HepG2 (cell line): ENCODE data around the gene ORC2. TPM values are rescaled to one million over a fixed set of nuclear protein-coding genes. Genes with fewer than 3 reads are reported as not detected.

Source experiments
- AGO1 ChIP-seq: fragments of 200-400 bp; formaldehyde crosslinking; IDR thresholded peaks from 2 replicates; pipeline ENCODE4 v1.6.1; 2017; ENCODE audit warnings: mild to moderate bottlenecking, low read depth, low read length, moderate library complexity; ENCODE audit not compliant: poor library complexity, severe bottlenecking
- BRD4 ChIP-seq: sonication (generic); formaldehyde crosslinking; IDR thresholded peaks from 2 replicates; pipeline ENCODE4 v1.4.0; 2020; ENCODE audit warnings: missing genetic modification reagents
- CHCHD3 ChIP-seq: sonication (generic); formaldehyde crosslinking; IDR thresholded peaks from 2 replicates; pipeline ENCODE4 v1.8.0; 2022; ENCODE audit warnings: mild to moderate bottlenecking, missing genetic modification reagents, moderate library complexity
- FOXJ3 ChIP-seq: sonication (generic); formaldehyde crosslinking; IDR thresholded peaks from 2 replicates; pipeline ENCODE4 v1.4.0; 2020; ENCODE audit warnings: missing genetic modification reagents, mild to moderate bottlenecking, borderline replicate concordance
- HMG20B ChIP-seq: conservative IDR thresholded peaks from 2 replicates; pipeline ENCODE4 v1.6.1; 2016; ENCODE audit warnings: missing genetic modification reagents, missing compliant biosample characterization
- HMGA1 ChIP-seq: sonication (generic); formaldehyde crosslinking; conservative IDR thresholded peaks from 2 replicates; pipeline ENCODE4 v1.4.0; 2020; ENCODE audit warnings: missing genetic modification reagents
- KDM5B ChIP-seq: sonication (generic); formaldehyde crosslinking; IDR thresholded peaks from 2 replicates; pipeline ENCODE4 v1.4.0; 2020; ENCODE audit warnings: missing genetic modification reagents, mild to moderate bottlenecking, borderline replicate concordance
- KLF6 ChIP-seq: IDR thresholded peaks from 2 replicates; pipeline ENCODE4 v1.8.0; 2016; ENCODE audit warnings: missing biosample characterization, missing genetic modification reagents
- NR2F6 ChIP-seq, 2 experiments: IDR thresholded peaks; 2 replicates each; pipeline ENCODE4 v1.6.1; 2016; ENCODE audit warnings: antibody characterized with exemption in 1 of 2, mild to moderate bottlenecking in 1 of 2
- TCF7 ChIP-seq: sonication (generic); IDR thresholded peaks from 2 replicates; pipeline ENCODE4 v1.6.1; 2016; ENCODE audit warnings: antibody characterized with exemption, low read depth
- ZNF33B ChIP-seq: sonication (generic); formaldehyde crosslinking; IDR thresholded peaks from 2 replicates; pipeline ENCODE4 v1.5.1; 2020; ENCODE audit warnings: mild to moderate bottlenecking, missing genetic modification reagents
- ZNF646 ChIP-seq: sonication (generic); formaldehyde crosslinking; IDR thresholded peaks from 2 replicates; pipeline ENCODE4 v1.9.0; 2021; ENCODE audit warnings: mild to moderate bottlenecking, missing genetic modification reagents
- polyA plus RNA-seq, 8 experiments: library from polyadenylated mRNA; depleted of rRNA in 3 of 8; stranded (reverse) in 7 of 8; unstranded in 1 of 8; fragments of >200 nt; fragmentation: Illumina TruSeq in 4 of 8; extraction: Trizol in 4 of 8; gene quantifications; 2 replicates each; pipeline versions ENCODE4 v1.2.1 to v1.2.3, GENCODE V29; 2011 to 2016; ENCODE audit warnings: low read depth in 4 of 8, missing spikeins in 1 of 8, mixed read lengths in 1 of 8; ENCODE audit not compliant: insufficient read depth in 1 of 8
- total RNA-seq, 5 experiments: library from RNA; depleted of rRNA; stranded (reverse); fragments of >200 nt; fragmentation: Illumina TruSeq; extraction: Trizol; gene quantifications; 2 replicates each; pipeline ENCODE4 v1.2.3, GENCODE V29; 2016; ENCODE audit warnings: low read depth in 1 of 5
- TF ChIP-seq, protein P1 (sequence below): sonication (generic); formaldehyde crosslinking; IDR thresholded peaks from 2 replicates; pipeline ENCODE4; 2020; ENCODE audit warnings: missing genetic modification reagents, mild to moderate bottlenecking, borderline replicate concordance
- TF ChIP-seq, protein P2 (sequence below): sonication (generic); formaldehyde crosslinking; IDR thresholded peaks from 2 replicates; pipeline ENCODE4 v1.4.0; 2020; ENCODE audit warnings: mild to moderate bottlenecking, missing genetic modification reagents
- TF ChIP-seq, protein P3 (sequence below): sonication (generic); formaldehyde crosslinking; IDR thresholded peaks from 2 replicates; pipeline ENCODE4 v1.5.0; 2020; ENCODE audit warnings: missing genetic modification reagents

The ORC2 gene
- total and polyA plus RNA-seq, 2 of the 13 experiments (the other 11 are each of a cell fraction or from before 2014, with no cell fraction given), result 19.3 to 73.5 TPM

GRCh38 chr2:200963124-200963917 is at the start of gene ORC2 (continued):
- TF ChIP-seq, protein P1, sequence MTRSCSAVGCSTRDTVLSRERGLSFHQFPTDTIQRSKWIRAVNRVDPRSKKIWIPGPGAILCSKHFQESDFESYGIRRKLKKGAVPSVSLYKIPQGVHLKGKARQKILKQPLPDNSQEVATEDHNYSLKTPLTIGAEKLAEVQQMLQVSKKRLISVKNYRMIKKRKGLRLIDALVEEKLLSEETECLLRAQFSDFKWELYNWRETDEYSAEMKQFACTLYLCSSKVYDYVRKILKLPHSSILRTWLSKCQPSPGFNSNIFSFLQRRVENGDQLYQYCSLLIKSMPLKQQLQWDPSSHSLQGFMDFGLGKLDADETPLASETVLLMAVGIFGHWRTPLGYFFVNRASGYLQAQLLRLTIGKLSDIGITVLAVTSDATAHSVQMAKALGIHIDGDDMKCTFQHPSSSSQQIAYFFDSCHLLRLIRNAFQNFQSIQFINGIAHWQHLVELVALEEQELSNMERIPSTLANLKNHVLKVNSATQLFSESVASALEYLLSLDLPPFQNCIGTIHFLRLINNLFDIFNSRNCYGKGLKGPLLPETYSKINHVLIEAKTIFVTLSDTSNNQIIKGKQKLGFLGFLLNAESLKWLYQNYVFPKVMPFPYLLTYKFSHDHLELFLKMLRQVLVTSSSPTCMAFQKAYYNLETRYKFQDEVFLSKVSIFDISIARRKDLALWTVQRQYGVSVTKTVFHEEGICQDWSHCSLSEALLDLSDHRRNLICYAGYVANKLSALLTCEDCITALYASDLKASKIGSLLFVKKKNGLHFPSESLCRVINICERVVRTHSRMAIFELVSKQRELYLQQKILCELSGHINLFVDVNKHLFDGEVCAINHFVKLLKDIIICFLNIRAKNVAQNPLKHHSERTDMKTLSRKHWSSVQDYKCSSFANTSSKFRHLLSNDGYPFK, result peak; percentile 95; the same call in 1 of the 2 replicates
- TF ChIP-seq KLF6 (CRISPR knock-in tag) (peak; percentile 76), AGO1 (peak; percentile 82), BRD4 (CRISPR knock-in tag) (peak; percentile 92), KDM5B (CRISPR knock-in tag) (peak; percentile 88; the same call in 1 of the 2 replicates), NR2F6 (IDR thresholded peaks at IDR 0.05) (no peak), NR2F6 (CRISPR knock-in tag; IDR thresholded peaks at IDR 0.05) (peak; percentile 16; the same call in 1 of the 2 replicates), HMG20B (0 out of 2 replicates have a peak, but pooled peaks have one; percentile 11), HMGA1 (CRISPR knock-in tag) (no peak), TCF7 (peak; percentile 33; the same call in 1 of the 2 replicates), ZNF646 (peak; percentile 69; the same call in 1 of the 2 replicates), ZNF33B (CRISPR knock-in tag) (peak; percentile 91), FOXJ3 (CRISPR knock-in tag) (peak; percentile 69; the same call in 1 of the 2 replicates), CHCHD3 (CRISPR knock-in tag) (peak; percentile 96; the same call in 1 of the 2 replicates)
- TF ChIP-seq, protein P2, sequence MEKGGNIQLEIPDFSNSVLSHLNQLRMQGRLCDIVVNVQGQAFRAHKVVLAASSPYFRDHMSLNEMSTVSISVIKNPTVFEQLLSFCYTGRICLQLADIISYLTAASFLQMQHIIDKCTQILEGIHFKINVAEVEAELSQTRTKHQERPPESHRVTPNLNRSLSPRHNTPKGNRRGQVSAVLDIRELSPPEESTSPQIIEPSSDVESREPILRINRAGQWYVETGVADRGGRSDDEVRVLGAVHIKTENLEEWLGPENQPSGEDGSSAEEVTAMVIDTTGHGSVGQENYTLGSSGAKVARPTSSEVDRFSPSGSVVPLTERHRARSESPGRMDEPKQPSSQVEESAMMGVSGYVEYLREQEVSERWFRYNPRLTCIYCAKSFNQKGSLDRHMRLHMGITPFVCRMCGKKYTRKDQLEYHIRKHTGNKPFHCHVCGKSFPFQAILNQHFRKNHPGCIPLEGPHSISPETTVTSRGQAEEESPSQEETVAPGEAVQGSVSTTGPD (CRISPR knock-in tag), result no peak
- TF ChIP-seq, protein P3, sequence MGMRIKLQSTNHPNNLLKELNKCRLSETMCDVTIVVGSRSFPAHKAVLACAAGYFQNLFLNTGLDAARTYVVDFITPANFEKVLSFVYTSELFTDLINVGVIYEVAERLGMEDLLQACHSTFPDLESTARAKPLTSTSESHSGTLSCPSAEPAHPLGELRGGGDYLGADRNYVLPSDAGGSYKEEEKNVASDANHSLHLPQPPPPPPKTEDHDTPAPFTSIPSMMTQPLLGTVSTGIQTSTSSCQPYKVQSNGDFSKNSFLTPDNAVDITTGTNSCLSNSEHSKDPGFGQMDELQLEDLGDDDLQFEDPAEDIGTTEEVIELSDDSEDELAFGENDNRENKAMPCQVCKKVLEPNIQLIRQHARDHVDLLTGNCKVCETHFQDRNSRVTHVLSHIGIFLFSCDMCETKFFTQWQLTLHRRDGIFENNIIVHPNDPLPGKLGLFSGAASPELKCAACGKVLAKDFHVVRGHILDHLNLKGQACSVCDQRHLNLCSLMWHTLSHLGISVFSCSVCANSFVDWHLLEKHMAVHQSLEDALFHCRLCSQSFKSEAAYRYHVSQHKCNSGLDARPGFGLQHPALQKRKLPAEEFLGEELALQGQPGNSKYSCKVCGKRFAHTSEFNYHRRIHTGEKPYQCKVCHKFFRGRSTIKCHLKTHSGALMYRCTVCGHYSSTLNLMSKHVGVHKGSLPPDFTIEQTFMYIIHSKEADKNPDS (CRISPR knock-in tag), result peak; percentile 73; the same call in 1 of the 2 replicates
